KG1 (cell line): ENCODE data around the gene NRXN3.

Experiments used
- DNase-seq: peaks from one replicate; lab custom pipeline; 2025; lab: John Stamatoyannopoulos, UW

NRXN3 gene

DNA sequence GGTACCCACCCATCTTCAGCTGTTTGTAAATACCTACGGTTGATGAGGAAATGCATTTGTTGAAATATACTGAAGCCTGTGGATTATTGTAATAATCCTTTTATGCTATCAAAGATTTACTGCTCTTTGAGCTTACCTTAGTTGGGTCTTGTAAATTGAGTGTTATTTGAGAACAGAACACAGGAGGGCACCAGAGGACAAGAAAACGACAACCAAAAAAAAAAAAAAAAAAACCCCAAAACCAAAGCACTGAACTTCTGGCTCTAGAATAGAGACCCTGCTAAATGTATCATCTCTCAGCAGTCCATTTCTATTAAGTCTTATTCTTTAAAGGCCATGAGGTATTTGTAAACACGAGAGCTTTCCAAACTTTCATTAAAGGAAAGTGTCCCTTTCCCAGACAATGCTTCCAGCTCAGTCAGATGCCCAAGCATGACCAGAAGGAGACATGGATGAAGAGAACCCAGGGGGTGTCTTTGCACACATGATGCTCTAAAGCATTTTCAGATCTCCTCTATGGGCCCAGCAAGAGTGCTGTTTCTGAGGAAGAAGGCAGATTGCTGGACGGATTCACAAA is 763.9 kb downstream of the NRXN3 start:
- DNase-seq, result no peak

DNA sequence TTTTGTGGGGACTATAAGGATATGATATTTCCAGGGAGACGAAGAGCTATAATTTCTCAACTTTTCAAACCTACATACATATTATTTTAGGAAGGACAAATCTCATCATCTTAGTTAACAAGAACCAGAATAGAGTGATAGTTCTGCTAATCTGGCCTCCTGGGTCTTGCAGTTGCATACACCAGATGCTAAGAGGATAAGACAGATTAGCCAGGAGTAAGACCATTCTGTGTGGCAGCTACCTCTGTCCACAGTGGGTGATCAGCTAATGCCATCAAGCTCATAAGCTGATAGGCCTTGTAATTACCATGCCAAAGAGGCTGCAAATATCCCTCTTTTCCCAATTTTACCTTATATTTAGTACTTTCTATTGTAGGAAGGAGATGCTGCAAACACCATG is 776.8 kb downstream of the NRXN3 start:
- DNase-seq, result no peak

DNA sequence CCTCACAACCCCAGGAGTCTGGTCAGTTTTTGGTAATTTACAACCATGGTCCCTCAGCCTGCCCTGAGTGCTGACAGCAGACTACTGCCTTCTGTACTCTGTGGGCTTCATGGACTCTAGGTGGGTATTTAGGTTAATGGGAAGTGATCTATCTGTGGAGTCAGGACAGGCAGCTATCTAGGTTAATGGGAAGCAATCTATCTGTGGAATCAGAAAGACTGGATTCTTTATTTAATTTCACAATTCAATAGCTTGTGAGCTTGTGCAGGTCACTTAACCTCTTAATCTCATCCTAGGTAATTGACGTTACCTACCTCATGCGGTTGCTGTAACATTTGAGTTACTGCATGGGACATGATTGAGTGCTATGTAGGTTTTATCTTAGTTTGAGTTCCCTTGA is 777.5 kb downstream of the NRXN3 start:
- no peak for DNase-seq

DNA sequence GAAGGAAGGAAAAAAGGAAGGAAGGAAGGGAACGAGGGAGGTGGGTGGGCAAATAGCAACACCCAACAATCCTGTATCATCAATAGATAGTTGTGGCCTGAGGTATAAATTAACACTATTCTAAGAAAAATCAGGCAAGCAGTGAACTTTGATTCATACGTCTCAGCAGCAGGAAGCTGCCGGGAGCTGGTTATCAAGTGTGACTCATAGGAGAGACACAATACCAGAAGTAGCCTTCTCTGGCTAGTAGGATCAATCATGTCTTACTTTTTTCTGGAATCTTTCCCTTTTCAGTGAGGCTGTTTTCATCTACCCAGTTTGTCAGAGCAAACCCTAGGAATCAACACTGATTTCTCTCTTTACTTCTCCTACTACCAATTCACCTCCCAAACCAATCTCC is 780.5 kb downstream of the NRXN3 start:
- DNase-seq, result no peak

DNA sequence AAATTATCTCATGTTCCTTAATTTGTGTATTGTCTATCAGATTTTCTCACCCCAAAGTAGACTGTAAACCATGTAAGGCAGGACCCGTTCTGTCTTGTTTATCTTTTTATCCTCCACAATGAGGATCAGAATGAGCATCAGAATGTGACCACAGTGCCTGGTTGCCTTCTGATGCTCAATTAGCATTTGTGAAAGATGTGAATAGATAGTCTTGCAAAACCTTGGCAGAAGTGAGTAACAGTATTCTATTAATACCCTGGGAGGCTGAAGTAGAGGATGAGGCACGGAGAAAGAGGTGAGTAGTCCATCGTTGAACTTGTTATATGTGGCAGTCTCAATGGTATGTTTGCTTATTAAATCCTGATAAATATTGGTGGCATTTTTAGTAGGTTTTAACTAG is 781.4 kb downstream of the NRXN3 start:
- no peak for DNase-seq

DNA sequence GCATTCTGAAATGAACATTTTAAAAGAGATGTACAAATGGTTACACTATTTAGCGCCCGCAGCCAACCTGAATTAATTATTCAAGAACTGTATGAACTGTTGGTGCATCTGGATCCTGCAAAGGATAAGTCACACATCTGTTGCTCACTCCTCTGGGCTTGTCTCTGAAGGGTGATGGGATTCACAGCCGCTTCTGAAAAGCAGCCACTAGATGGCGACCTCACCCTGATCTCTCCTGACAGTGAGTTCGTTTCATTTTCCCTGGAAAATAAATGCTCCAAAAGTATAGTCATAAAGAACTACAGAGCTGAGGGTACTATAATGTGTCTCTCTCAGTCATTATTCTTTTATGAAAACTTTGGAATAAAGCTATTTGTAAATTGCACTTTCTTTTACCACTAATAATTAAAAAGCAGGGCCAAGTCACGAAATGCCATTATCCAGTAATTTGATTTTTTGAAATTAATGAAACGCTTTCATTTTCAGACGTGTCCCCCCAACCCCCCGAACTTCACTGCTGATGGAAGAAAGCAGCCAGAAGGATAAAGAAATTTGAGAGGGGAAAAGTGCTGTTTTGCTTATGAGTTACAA is 789.6 kb downstream of the NRXN3 start:
- DNase-seq, result peak; percentile 9

DNA sequence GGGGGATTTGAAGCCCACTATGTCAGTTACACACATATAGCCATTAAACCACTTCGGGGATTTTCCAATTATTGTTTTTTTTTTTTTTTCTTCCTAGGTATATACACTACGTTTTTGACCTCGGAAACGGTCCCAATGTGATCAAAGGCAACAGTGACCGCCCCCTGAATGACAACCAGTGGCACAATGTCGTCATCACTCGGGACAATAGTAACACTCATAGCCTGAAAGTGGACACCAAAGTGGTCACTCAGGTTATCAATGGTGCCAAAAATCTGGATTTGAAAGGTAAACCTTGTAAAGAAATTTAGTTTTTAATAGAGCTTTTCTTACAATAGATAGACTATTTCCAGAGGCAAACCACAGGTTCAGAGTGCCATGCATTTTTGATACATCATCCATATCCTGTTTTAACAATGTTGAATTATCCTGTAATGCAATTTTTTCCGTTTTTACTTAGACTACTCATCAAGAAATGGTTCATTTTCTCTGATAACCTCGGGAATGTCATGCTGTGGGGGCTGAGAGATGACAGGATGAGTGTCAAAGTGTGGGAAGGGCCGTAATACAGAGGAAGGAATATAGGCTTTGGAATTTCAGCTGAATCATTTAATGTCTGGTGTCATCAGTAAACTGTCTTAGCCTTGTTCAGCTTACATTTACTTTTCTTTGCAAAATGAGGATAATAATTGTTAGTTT is 797.1 kb downstream of the NRXN3 start:
- no peak for DNase-seq

DNA sequence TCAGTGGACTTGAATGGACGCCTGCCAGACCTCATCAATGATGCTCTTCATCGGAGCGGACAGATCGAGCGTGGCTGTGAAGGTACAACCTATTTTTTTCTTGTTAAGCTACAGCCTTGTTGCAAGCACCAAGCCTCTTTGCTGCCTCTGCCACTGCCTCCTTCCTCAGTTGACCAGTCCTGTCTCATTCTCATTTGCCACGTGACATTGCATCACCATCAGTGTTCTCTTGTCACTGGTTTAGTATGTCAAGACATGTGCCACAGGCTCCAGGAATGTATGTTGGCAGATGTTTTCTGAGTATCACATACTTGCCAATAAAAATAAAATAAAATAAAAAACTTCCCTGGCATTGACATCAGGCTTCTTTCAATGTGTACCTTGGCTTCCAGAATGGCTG is 798.1 kb downstream of the NRXN3 start:
- no peak for DNase-seq

DNA sequence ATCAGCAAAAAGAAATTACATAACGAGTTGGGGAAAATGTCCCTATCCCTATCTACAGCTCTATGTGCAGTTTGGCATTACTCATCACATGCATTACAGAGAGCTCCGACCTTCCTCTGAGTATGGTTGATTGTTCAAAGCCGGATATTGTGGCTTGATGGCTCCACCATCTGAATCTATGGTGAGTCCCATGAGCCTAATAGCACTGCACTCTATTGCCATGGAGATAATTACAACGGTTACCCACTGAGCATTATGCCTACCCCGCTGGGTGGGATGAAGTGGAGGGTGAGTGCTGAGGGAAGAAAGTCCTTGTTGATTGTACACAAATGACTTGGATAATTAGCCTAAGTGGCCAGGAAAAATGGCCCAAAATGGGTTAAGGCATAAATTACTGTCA is 800.5 kb downstream of the NRXN3 start:
- no peak for DNase-seq

DNA sequence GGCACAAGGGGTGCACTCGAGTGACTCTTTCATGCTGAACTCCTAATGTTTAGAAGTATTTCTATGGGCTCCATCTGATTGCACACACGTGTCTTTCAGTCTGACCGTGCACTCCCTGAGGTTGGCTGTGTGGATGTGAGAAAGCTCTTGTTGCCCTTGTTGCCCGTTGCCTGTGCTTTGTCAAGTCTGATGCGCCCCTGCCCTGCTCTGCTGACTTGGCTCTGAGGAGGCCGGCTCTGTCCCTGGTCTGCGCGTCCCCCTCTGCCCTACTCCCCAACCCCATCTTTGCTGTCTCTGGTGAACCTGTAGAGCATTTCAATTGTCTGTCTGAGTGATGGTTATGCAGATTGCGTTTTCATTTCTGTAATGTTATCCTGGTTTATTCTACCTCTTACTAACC is 802.3 kb downstream of the NRXN3 start:
- DNase-seq, result no peak

DNA sequence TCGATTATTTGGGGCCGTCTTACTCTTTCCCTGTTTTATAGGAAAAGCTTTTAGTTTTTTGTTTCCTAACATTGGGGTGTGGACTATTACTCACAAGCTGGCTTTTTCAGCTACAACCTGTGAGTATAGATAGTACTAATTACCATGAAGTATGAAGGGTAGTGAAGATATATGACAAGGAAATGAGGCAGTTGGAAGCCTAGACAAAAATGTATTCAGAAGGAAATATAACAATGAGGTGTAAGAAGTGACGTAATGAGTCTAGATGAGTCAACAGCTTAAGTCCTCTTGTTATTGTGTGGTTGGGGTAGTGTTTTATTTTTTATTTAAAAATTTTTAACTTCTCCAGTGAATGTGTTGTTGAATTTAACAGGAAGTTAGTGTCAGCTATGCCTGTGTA is 804.5 kb downstream of the NRXN3 start:
- no peak for DNase-seq

DNA sequence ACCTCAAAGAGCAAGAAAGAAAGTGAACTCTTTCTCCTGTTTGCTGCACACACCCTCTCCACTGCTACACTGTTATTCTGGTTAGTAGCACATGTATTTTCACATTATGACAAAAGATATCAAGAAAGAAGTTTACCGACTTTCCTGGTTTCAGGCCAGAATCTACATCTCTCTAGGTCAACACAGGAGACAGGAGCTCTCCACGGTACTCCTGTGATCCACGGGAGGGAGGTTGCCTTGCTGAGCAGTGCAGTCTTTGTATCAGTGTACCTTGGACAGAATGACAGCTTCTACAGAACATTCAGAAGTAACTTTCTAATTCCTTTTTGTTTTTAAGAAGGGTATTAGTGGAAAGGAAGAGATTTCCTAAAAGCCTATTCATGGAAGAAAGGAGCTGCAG is 805.6 kb downstream of the NRXN3 start:
- no peak for DNase-seq

DNA sequence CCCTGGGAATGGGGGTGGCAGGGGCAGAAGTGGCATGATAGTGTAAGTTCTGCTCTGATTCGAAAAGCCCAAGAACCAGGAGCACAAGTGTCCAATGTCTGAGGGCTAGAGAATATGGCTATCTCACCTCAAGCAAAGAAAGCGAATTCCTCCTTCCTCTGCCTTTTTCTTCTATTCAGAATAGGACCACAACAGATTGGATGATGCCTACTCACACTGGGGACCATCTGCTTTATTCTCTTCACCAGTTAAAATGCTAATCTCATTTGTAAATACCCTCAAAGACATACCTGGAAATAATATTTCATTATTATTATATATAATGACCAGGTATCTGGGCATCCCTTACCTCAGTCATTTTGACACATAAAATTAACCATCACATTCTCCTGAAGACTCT is 808.7 kb downstream of the NRXN3 start:
- DNase-seq, result no peak

DNA sequence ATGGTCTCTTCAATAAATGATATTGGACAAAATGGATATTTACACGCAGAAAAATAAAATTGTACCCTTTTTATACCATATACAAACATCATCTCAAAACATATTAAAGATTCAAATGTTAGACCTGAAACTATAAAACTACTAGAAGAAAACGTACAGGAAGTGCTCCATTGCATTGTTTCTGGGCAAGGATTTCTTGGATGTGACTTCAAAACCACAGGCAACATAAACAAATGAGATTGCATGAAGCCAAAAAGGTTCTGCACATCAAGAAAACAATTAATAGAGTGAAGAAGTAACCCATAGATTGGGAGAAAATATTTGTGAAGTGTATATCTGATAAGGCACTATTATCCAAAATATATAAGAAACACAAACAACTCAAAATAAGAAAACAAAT is 812.4 kb downstream of the NRXN3 start:
- DNase-seq, result no peak

DNA sequence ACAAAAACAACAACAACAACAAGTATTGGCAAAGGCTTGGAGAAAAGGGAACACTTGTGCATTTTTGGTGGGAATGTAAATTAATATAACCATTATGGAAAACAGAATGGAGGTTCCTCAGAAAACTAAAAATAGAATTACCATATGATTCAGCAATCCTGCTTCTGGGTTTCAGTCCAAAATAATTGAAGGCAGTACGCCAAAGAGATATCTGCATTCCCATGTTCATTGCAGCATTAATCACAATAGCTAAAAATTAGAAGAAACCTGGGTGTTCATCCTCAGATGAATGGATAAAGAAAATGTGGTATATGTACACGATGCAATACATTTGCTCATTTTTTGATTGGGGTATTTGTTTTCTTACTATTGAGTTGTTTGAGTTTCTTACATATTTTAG is 813.0 kb downstream of the NRXN3 start:
- no peak for DNase-seq

DNA sequence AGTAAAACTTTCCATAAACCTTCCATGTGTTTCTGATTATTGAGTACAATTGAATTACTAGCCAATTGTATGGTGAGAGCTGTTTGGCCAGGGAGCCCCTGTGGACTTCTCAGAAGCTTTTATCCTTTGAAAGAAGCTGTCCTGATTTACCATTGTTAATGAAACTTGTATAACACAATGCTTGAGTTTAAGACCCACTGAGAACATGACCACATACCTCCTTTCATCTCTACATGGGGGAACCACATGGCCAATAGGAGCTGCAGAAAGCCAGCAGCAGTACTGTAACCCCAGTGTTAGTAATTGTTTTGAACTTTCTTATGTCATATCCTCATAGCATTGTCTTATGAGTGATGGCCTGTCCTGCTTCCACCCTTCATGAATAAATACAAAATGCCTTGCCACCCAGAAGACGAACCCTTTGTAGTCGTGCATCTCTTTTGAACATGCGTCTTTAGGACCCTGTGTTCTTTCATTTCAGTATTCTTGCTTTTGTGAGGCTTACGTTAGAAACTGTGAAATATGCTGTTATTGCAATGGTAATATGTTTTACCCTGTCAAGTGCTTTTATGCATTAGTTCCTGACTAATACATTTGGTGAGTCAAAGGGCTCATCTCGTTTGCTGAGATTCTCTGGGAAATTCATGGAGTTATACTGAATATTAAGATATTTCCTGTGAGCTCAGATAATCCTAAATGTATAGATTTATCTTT is 815.7 kb downstream of the NRXN3 start:
- no peak for DNase-seq

DNA sequence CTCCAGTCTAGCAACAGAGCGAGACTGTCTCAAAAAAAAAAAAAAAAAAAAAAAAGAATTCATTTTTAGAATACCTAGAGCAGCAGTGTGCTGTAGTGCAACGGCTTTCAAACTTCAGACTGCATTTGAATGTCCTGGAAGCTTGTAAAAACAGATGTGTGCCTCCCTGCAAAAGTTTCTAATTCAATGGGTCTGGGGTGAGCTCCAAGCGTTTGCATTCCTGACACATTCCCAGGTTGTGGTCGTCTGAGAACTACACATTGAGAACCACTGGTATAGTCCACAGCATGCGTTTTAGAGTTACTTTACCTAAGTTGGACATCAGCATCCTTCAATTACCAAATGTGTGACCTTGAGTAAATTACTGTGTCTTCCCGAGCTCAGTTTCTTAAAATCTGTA is 816.8 kb downstream of the NRXN3 start:
- no peak for DNase-seq

DNA sequence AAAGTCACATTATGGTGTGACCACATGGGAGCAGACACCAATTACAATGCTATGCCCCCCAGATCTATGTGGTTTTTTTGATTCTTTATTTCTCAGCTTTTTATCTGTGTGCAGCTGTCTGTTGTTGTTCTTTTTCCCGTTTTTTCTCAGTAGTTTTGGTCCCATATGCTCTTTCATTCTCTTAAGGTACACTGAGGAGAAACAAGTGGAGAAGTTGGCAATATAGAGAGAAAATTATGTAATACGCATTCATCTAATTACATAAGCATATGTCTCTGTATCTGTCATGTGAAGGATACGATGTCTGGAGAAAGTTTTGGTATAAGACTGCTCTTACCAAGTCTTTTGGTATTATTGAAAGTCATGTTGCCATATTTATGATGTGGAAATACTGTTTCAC is 819.0 kb downstream of the NRXN3 start:
- no peak for DNase-seq

DNA sequence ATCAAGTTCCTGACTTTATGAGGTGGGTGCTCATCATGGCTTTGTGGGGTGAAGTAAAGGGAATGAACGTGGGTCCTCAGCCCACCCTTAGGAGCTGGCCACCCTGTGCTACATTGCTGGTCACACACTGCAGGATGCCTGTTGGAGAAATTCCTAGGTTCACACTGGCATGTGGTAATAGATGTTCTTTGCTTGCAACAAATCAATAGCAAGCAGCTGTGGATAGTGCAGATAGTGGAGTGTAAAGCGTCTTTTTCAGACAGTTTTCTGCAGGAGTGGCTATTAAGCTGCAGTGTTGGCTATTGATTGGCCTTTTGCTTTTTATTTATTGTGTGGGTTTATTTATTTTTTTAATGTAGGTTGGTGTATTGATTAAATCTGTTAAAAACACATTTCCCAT is 822.7 kb downstream of the NRXN3 start:
- no peak for DNase-seq

DNA sequence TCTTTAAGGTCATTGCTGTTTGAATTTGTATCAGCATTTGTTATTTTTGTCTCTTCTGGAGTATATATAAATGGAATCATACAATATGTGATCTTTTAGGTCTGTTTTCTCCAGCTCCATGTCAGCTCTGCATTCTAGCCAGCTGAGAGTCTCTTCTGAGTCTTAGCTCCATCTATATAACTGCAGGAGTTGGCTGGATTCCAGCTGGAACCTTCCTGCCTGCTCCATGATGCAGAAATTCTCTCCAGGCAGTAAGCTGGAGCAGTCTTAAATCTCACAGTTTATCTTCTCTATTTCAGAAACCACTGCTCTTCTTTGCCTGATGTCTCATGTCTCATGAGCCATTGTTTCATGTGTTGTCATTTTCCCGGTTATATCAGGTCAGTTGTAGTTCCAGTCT is 827.6 kb downstream of the NRXN3 start:
- no peak for DNase-seq

DNA sequence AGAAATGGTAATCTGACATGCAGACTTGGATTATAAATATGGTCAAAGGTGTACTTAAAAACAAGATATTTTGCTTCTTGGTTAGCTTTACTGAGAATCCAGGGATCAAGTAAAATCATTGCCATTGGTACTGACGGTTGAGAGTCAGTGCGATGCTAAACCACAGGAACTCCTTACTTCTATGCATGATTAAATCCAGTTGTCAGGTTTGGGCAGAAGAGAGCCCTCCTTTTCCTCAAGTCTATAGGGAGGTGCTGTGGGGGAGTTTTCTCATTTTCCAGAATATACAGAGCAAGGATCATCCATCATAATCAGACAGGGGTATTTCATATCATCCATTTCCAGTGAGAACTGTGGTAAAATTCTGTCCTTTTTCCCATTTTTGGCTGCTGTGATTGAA is 839.1 kb downstream of the NRXN3 start:
- no peak for DNase-seq

DNA sequence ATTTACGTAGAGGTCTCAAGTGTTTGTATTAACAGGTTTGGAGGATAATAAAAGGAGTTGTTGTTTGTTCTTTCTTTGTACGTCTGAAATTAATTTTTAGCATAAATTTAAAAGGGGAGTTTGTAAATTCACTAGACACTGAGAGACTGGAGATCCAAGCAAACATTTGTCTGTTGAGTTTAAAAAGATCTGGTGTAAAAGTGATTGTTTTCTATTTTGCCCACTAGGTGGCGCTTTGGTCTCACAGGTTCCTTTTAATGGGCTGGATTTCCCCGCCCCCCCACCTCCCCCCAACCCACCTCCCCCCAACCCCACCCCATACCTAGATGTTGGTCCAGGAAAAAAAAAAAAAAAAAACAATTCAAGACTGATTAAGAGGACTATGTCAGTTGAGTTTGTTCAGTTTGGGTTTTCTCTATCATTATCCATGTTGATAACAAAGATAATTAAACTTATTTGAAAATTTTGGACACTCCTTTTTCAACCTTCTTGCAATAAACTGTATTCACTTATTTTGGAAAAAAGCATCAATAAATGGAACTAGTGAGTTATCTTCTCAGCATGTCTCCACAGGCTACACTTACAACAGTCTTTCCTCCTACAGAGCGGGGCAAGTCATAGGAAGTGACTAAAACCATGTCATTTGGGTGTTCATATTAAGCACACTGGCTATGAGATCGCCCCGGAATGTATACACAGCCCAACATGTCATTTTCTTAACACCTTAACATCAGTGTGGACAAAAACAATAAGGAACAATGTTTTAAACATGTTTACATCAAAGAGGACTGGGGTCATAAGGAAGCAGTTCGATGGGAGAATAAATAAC is 841.1 kb downstream of the NRXN3 start:
- peak; percentile 4 for DNase-seq

DNA sequence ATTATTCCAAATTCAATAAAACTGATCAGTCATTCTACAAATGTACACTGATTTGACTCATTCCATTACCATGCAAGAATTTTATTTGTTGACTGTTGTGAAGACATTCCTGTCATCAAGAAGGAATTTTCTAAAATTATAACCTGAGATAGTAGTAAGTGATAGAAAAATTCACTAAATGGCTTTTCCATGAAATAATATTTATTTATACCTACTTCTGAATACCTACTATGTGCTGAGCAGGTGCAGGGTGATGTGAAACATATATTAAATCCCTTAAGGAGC is 841.7 kb downstream of the NRXN3 start:
- no peak for DNase-seq
